Fibroblast of lung (primary cell): Measurements from ENCODE around the gene GPR65. TPM values are rescaled to one million over a fixed set of nuclear protein-coding genes. Genes with fewer than 3 reads are reported as not detected.
"Not testable (repeated sequence)": the region's sequence is repeated elsewhere in the genome, so short reads cannot be mapped to it uniquely, and the experiment has no call there.

Experiments
- DNase-seq, 2 donors: peaks; one replicate each; pipeline versions ENCODE4 v3.0.0 to v3.0.0-alpha.2; 2010; ENCODE audit warnings: low read depth in 2 of 2
- H2AFZ ChIP-seq: 2 replicates; pipeline ENCODE4 v1.5.1; 2012; ENCODE audit warnings: low read length, control low read depth, inconsistent platforms
- H3K27ac ChIP-seq: 2 replicates; pipeline ENCODE4 v1.5.1; 2011; ENCODE audit warnings: low read length, control low read depth; ENCODE audit not compliant: insufficient read depth
- H3K27me3 ChIP-seq: 2 replicates; pipeline ENCODE4 v1.5.1; 2011; ENCODE audit warnings: mild to moderate bottlenecking, low read length; ENCODE audit not compliant: control insufficient read depth, insufficient read depth
- H3K36me3 ChIP-seq: 2 replicates; pipeline ENCODE4 v1.5.1; 2011; ENCODE audit warnings: low read length; ENCODE audit not compliant: control insufficient read depth, insufficient read depth
- H3K4me1 ChIP-seq: 2 replicates; pipeline ENCODE4 v1.5.1; 2011; ENCODE audit warnings: low read length; ENCODE audit not compliant: control insufficient read depth, insufficient read depth; ENCODE audit errors: extremely low read depth
- H3K4me2 ChIP-seq: 2 replicates; pipeline ENCODE4 v1.5.1; 2011; ENCODE audit warnings: low read length, control low read depth; ENCODE audit not compliant: insufficient read depth; ENCODE audit errors: extremely low read depth
- H3K4me3 ChIP-seq, 4 experiments: fragments of 200-600 bp in 1 of 4; sonication (generic) in 1 of 4; replicated peaks in 1 of 4; 2 replicates each; pipeline ENCODE4 v1.5.1; 2011 to 2016; ENCODE audit warnings: low read length in 4 of 4, low read depth in 3 of 4, mild to moderate bottlenecking in 3 of 4, control low read depth in 2 of 4, inconsistent platforms in 1 of 4, mixed read lengths in 1 of 4; ENCODE audit not compliant: insufficient read depth in 1 of 4; ENCODE audit errors: control extremely low read depth in 1 of 4
- H3K79me2 ChIP-seq: 2 replicates; pipeline ENCODE4 v1.5.1; 2012; ENCODE audit warnings: mild to moderate bottlenecking, low read length, inconsistent platforms; ENCODE audit not compliant: control insufficient read depth, insufficient read depth
- H3K9ac ChIP-seq: 2 replicates; pipeline ENCODE4 v1.5.1; 2011; ENCODE audit warnings: mild to moderate bottlenecking, low read length, control low read depth; ENCODE audit not compliant: insufficient read depth
- H3K9me3 ChIP-seq: 2 replicates; pipeline ENCODE4 v1.5.1; 2012; ENCODE audit warnings: low read depth, low read length; ENCODE audit not compliant: control insufficient read depth, insufficient read depth
- H4K20me1 ChIP-seq: 2 replicates; pipeline ENCODE4 v1.5.1; 2011; ENCODE audit warnings: low read length; ENCODE audit not compliant: control insufficient read depth, insufficient read depth; ENCODE audit errors: extremely low read depth
- CTCF ChIP-seq, 2 donors: IDR thresholded peaks in 1 of 2; conservative IDR thresholded peaks in 1 of 2; 1 replicate in 1 of 2; 2 replicates in 1 of 2; pipeline ENCODE4 v1.5.1; 2011 to 2012; ENCODE audit warnings: low read length in 2 of 2, control low read depth in 1 of 2, inconsistent platforms in 1 of 2, low read depth in 1 of 2, mild to moderate bottlenecking in 1 of 2
- EZH2 ChIP-seq: IDR thresholded peaks from 2 replicates; pipeline ENCODE4 v1.5.1; 2012; ENCODE audit warnings: low read length, control low read depth, mild to moderate bottlenecking; ENCODE audit errors: missing control alignments
- polyA plus RNA-seq, 2 donors: library from polyadenylated mRNA; depleted of rRNA in 1 of 2; stranded (reverse) in 1 of 2; unstranded in 1 of 2; fragments of >200 nt; gene quantifications; 2 replicates each; pipeline ENCODE4 v1.2.1, GENCODE V29; 2011 to 2012; ENCODE audit warnings: missing spikeins in 1 of 2
- total RNA-seq: library from RNA; depleted of rRNA; stranded (reverse); fragments of >200 nt; gene quantifications from 2 replicates; pipeline ENCODE4 v1.2.1, GENCODE V29; 2014

Gene GPR65
- total and polyA plus RNA-seq, 2 donors (not counting 1 experiment from before 2014, with no cell fraction given): 0.07 to 0.17 TPM

- H3K9me3 ChIP-seq: no peaks in the 10 kb centered on the region
- H3K9ac ChIP-seq: no peak overlapping the region
- no peaks in the 10 kb centered on the region for H3K4me1 ChIP-seq
- no peaks in the 10 kb centered on the region for H3K79me2 ChIP-seq
- H3K36me3 ChIP-seq: no peaks in the 10 kb centered on the region
- H3K4me2 ChIP-seq: no peak overlapping the region
- no peak overlapping the region for H3K4me3 ChIP-seq
- H4K20me1 ChIP-seq: no peaks in the 10 kb centered on the region
- no peak for DNase-seq
- no peaks in the 10 kb centered on the region for H3K27me3 ChIP-seq
- TF ChIP-seq EZH2: no peak
- TF ChIP-seq CTCF (conservative IDR thresholded peaks at IDR 0.05 in 1 of 2, IDR thresholded peaks at IDR 0.05 in 1 of 2; ENCODE audit: low read depth in 1 of 2, low read length in 2 of 2): no peak
- H3K27ac ChIP-seq: no peak overlapping the region
- no peak overlapping the region for H2AFZ ChIP-seq
Observed at GRCh38 chr14:88017535-88017934, 12.6 kb downstream of the GPR65 start.

GRCh38 chr14:88023658-88024187, 18.8 kb downstream of the GPR65 start:
- H3K27ac ChIP-seq: no peak overlapping the region
- TF ChIP-seq CTCF (conservative IDR thresholded peaks at IDR 0.05 in 1 of 2, IDR thresholded peaks at IDR 0.05 in 1 of 2; ENCODE audit: low read depth in 1 of 2, low read length in 2 of 2) (no peak), EZH2 (no peak)
- no peaks in the 10 kb centered on the region for H4K20me1 ChIP-seq
- H3K79me2 ChIP-seq: no peaks in the 10 kb centered on the region
- H3K36me3 ChIP-seq: no peaks in the 10 kb centered on the region
- H3K27me3 ChIP-seq: no peaks in the 10 kb centered on the region
- no peak for DNase-seq
- H3K9me3 ChIP-seq: no peaks in the 10 kb centered on the region
- H2AFZ ChIP-seq: no peak overlapping the region
- no peak overlapping the region for H3K4me2 ChIP-seq
- H3K4me1 ChIP-seq: no peaks in the 10 kb centered on the region
- H3K4me3 ChIP-seq: no peak overlapping the region
- no peak overlapping the region for H3K9ac ChIP-seq

- not testable (repeated sequence) for H3K4me2 ChIP-seq, H3K27ac ChIP-seq, H3K36me3 ChIP-seq, H3K9ac ChIP-seq, H3K79me2 ChIP-seq, H3K4me1 ChIP-seq, H3K27me3 ChIP-seq, DNase-seq, H3K9me3 ChIP-seq, H2AFZ ChIP-seq, H3K4me3 ChIP-seq, H4K20me1 ChIP-seq
Observed at GRCh38 chr14:88024252-88025086, 19.5 kb downstream of the GPR65 start.
